HG03196 (cell line): Measurements from ENCODE around the gene GRK4.
"Not testable (repeated sequence)": the region's sequence is repeated elsewhere in the genome, so short reads cannot be mapped to it uniquely, and the experiment has no call there.

ENCODE experiments used
- ATAC-seq: cut with Tn5 transposase; IDR thresholded peaks from one replicate; pipeline ENCODE4 v1.9.1; 2021; ENCODE audit not compliant: unreplicated experiment

GRK4 gene

GRCh38 chr4:2958446-2958845, 4.9 kb upstream of the GRK4 start:
- no peak for ATAC-seq

- ATAC-seq = not testable (repeated sequence)
Measured at GRCh38 chr4:2960450-2960849, 2.9 kb upstream of the GRK4 start.

- no peak for ATAC-seq
Measured at GRCh38 chr4:2961421-2961810, 2.0 kb upstream of the GRK4 start.

- no peak for ATAC-seq
Measured at GRCh38 chr4:2961811-2962441, 1.4 kb upstream of the GRK4 start.

GRCh38 chr4:2962614-2963174, 677 bp upstream of the GRK4 start:
- peak; percentile 42 for ATAC-seq

- ATAC-seq = no peak
Measured at GRCh38 chr4:2963966-2964471, 648 bp downstream of the GRK4 start.

GRCh38 chr4:2964706-2965258, 1.4 kb downstream of the GRK4 start:
- no peak for ATAC-seq

GRCh38 chr4:2965262-2965661, 1.9 kb downstream of the GRK4 start:
- ATAC-seq = no peak

- ATAC-seq = no peak
Measured at GRCh38 chr4:2968381-2968780, 5.0 kb downstream of the GRK4 start.

- ATAC-seq = no peak
Measured at GRCh38 chr4:2971275-2971674, 7.9 kb downstream of the GRK4 start.

- ATAC-seq = no peak
Measured at GRCh38 chr4:2977211-2978088, 14.1 kb downstream of the GRK4 start.

GRCh38 chr4:2981256-2981819, 18.0 kb downstream of the GRK4 start:
- ATAC-seq = no peak

GRCh38 chr4:2982012-2982411, 18.6 kb downstream of the GRK4 start:
- ATAC-seq = no peak

GRCh38 chr4:2983715-2984114, 20.3 kb downstream of the GRK4 start:
- not testable (repeated sequence) for ATAC-seq

GRCh38 chr4:2991243-2991642, 27.9 kb downstream of the GRK4 start:
- ATAC-seq = no peak

- no peak for ATAC-seq
Measured at GRCh38 chr4:2994917-2995316, 31.5 kb downstream of the GRK4 start.

GRCh38 chr4:2995546-2996265, 32.3 kb downstream of the GRK4 start:
- ATAC-seq = no peak

GRCh38 chr4:2996415-2996814, 33.0 kb downstream of the GRK4 start:
- no peak for ATAC-seq

GRCh38 chr4:3007724-3008123, 44.4 kb downstream of the GRK4 start:
- ATAC-seq = no peak

- no peak for ATAC-seq
Measured at GRCh38 chr4:3009422-3009821, 46.1 kb downstream of the GRK4 start.

- no peak for ATAC-seq
Measured at GRCh38 chr4:3010577-3010976, 47.2 kb downstream of the GRK4 start.
